Ovary (tissue), 9 donors: ENCODE results near the gene SLC6A2. TPM values are rescaled to one million over a fixed set of nuclear protein-coding genes. Genes with fewer than 3 reads are reported as not detected.

ENCODE experiments used
- DNase-seq, 5 donors: peaks; one replicate each; pipeline ENCODE4 v3.0.0-alpha.2; 2019 to 2020
- H3K27ac ChIP-seq, 2 donors: fragments of 200-600 bp; one replicate each; pipeline versions ENCODE4 v1.5.1 to v1.8.0; 2019 to 2022
- H3K27me3 ChIP-seq: fragments of 200-600 bp; one replicate; pipeline ENCODE4 v1.8.0; 2022
- H3K36me3 ChIP-seq: fragments of 200-600 bp; sonication (generic); one replicate; pipeline ENCODE4 v1.5.1; 2019
- H3K4me1 ChIP-seq: one replicate; pipeline ENCODE4 v1.8.1; 2013; ENCODE audit warnings: mild to moderate bottlenecking, moderate library complexity; ENCODE audit not compliant: insufficient read depth
- H3K4me3 ChIP-seq: fragments of 200-600 bp; sonication (generic); one replicate; pipeline ENCODE4 v1.5.1; 2017
- H3K9me3 ChIP-seq, 2 donors: fragments of 200-600 bp in 1 of 2; sonication (generic) in 1 of 2; one replicate each; pipeline versions ENCODE4 v1.5.1 to v1.8.1; 2013 to 2019; ENCODE audit warnings: mild to moderate bottlenecking in 1 of 2, moderate library complexity in 1 of 2
- CTCF ChIP-seq, 3 donors: fragments of 450-650 bp in 2 of 3; fragments of 200-600 bp in 1 of 3; IDR thresholded peaks; one replicate each; pipeline versions ENCODE4 v1.5.1 to v1.8.0; 2016 to 2022; ENCODE audit warnings: antibody characterized with exemption in 3 of 3, mild to moderate bottlenecking in 1 of 3
- EP300 ChIP-seq: sonication (generic); formaldehyde crosslinking; IDR thresholded peaks from one replicate; pipeline ENCODE4 v1.6.1; 2017; ENCODE audit warnings: antibody characterized with exemption
- POLR2A ChIP-seq: fragments of 450-650 bp; IDR thresholded peaks from one replicate; pipeline ENCODE4 v1.6.1; 2017; ENCODE audit warnings: antibody characterized with exemption, mild to moderate bottlenecking, moderate library complexity
- WGBS, 3 donors: extraction: QIAGEN DNeasy Blood & Tissue Kit in 1 of 3; methylation state at CpG; one replicate each; pipeline versions ENCODE4 v1.1.5 to v1.1.7; 2013 to 2017; 5-methylcytosine and 5-hydroxymethylcytosine counted together
- intact Hi-C, 4 donors: fragments of 100-400 bp; cut with DNase I; formaldehyde crosslinking; loops; one replicate each; pipeline versions ENCODE4 v1.11.0 to v1.15.1; 2022 to 2023
- polyA plus RNA-seq, 2 donors: library from polyadenylated mRNA; stranded (reverse); fragments of 200-250 nt in 1 of 2; fragments of 350-450 nt in 1 of 2; fragmentation: Illumina TruSeq in 1 of 2; extraction: RNeasy Lipid Tissue Mini Kit (QIAGEN cat#74804) in 1 of 2; gene quantifications; one replicate each; pipeline ENCODE4 v1.2.3, GENCODE V29; 2013 to 2014
- total RNA-seq, 7 donors: library from RNA; depleted of rRNA in 2 of 7; stranded (reverse); fragments of >200 nt in 2 of 7; fragmentation: NEBNext Ultra II Directional in 3 of 7; extraction: Animal tissue kit (Norgen Biotek cat#: 25700) in 3 of 7; gene quantifications; one replicate each; pipeline versions ENCODE4 v1.1.0 to v1.2.4, GENCODE V29; 2016 to 2023
- donor health status: DM: no; HTN: no; CAD: no; lungs with moderate emphysema.
- donor health status: DM: no; HTN: no; CAD: no.
- donor health status: Bipolar disorder and iron deficiency.
- donor health status: DM: yes; HTN: yes; CAD: no.
- donor health status: DM: no; HTN: no; CAD: no.
- donor health status: DM: yes; HTN: yes; CAD: no.

SLC6A2 gene
- total and polyA plus RNA-seq, 9 donors = 0.08 to 0.36 (median 0.21) TPM; not detected in 3

GRCh38 chr16:55701442-55702319, 45.9 kb downstream of the SLC6A2 start:
- WGBS, 3 donors = 69 to 82% (median 70%) methylated on average over 9 of the region's 9 CpGs
- H3K4me1 ChIP-seq = no peaks in the 10 kb centered on the region
- no peaks in the 10 kb centered on the region for H3K9me3 ChIP-seq
- intact Hi-C loops = loop anchor here in 3 of 4 donors (5.0 to 10.0 kb wide), 3 partner anchors 141 to 239 kb away; no protein-coding TSS in a partner anchor
- no peaks in the 10 kb centered on the region for H3K36me3 ChIP-seq
- H3K4me3 ChIP-seq = no peak overlapping the region
- TF ChIP-seq POLR2A (no peak), CTCF (IDR thresholded peaks at IDR 0.05) (no peak), EP300 (no peak)
- no peaks in the 10 kb centered on the region for H3K27me3 ChIP-seq
- no peak overlapping the region for H3K27ac ChIP-seq
- DNase-seq = peak; percentile 30 to 56 (median 35)

- Histone ChIP-seq H3K4me3 (no peak overlapping the region), H3K27me3 (no peaks in the 10 kb centered on the region), H3K9me3 (no peaks in the 10 kb centered on the region), H3K4me1 (no peaks in the 10 kb centered on the region), H3K27ac (no peak overlapping the region), H3K36me3 (no peaks in the 10 kb centered on the region)
- DNase-seq = no peak
- WGBS, 3 donors = 41 to 48% (median 43%) methylated on average over 10 of the region's 10 CpGs
- TF ChIP-seq CTCF (IDR thresholded peaks at IDR 0.05) (no peak), POLR2A (no peak), EP300 (no peak)
- intact Hi-C loops = loop anchor here in 3 of 4 donors (5.0 to 10.0 kb wide), 3 partner anchors 139 to 241 kb away; no protein-coding TSS in a partner anchor
These were observed 47.5 kb downstream of the SLC6A2 start for GRCh38 chr16:55703003-55704001.

GRCh38 chr16:55706739-55707384, 51.1 kb downstream of the SLC6A2 start:
- no peaks in the 10 kb centered on the region for H3K9me3 ChIP-seq
- 19 to 48% (median 27%) methylated on average over 1 of the region's 1 CpG for WGBS, 3 donors
- no peaks in the 10 kb centered on the region for H3K36me3 ChIP-seq
- H3K27ac ChIP-seq = no peak overlapping the region
- no peak for TF ChIP-seq POLR2A
- TF ChIP-seq EP300 = no peak
- no peak overlapping the region for H3K4me3 ChIP-seq
- no peaks in the 10 kb centered on the region for H3K4me1 ChIP-seq
- H3K27me3 ChIP-seq = no peaks in the 10 kb centered on the region
- no peak for DNase-seq
- intact Hi-C loops = loop anchor here in 2 of 4 donors (5.0 to 10.0 kb wide), 2 partner anchors 242 to 245 kb away; no protein-coding TSS in a partner anchor

DNA sequence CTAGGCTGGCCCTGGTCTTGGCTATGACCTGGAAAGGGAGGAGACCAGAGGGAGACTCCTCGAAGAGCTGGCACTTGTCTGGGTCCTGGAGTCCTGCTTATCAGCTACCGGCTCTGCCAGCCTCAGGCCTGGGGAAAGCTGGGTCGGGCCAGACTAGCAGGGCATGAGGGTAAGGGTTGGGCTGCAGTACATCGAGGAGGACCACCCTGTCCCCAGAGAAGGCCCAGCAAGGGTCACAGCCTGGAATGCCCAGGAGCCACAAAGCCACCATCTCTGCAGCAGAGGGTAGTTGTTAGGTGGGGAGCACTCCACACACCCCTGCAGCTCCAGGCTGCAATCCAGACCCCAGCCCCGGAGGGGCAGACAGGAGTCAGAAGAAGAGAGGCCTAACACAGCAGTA, 54.0 kb downstream of the SLC6A2 start:
- no peaks in the 10 kb centered on the region for H3K36me3 ChIP-seq
- H3K9me3 ChIP-seq = no peaks in the 10 kb centered on the region
- H3K27me3 ChIP-seq = no peaks in the 10 kb centered on the region
- no peak for TF ChIP-seq EP300
- no peak for TF ChIP-seq POLR2A
- no peak for TF ChIP-seq CTCF (IDR thresholded peaks at IDR 0.05)
- no peak overlapping the region for H3K27ac ChIP-seq
- no peak for DNase-seq
- WGBS, 3 donors = 65 to 72% (median 70%) methylated on average over 5 of the region's 5 CpGs
- intact Hi-C loops = loop anchor here (5.0 to 10.0 kb wide), 4 partner anchors 132 to 248 kb away; no protein-coding TSS in a partner anchor
- H3K4me1 ChIP-seq = no peaks in the 10 kb centered on the region
- H3K4me3 ChIP-seq = no peak overlapping the region
